ENCODE data around the gene ZNF423.
"Not testable (repeated sequence)": the region's sequence is repeated elsewhere in the genome, so short reads cannot be mapped to it uniquely, and the experiment has no call there.

ZNF423 gene

DNA sequence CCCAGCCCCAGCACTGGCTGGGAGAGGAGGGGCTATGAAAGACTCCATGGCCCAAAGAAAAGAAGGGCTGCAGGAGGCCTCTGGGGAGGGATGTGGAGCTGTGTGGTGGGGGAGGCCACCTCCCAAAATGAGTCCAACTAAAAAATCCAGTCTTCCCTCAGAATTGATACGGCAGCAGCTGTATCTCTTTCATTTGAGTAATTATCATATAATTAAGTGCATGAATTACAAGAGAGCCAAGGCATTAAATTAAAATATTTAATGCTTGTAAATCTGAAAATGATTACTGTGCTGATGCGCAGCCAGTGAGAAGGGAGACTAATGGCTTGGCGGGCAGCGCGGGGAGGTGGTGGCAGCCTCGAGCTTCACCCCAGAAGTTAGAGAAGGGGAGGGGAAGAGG is 289.5 kb downstream of the ZNF423 start:
- DNase-seq: no peak

DNA sequence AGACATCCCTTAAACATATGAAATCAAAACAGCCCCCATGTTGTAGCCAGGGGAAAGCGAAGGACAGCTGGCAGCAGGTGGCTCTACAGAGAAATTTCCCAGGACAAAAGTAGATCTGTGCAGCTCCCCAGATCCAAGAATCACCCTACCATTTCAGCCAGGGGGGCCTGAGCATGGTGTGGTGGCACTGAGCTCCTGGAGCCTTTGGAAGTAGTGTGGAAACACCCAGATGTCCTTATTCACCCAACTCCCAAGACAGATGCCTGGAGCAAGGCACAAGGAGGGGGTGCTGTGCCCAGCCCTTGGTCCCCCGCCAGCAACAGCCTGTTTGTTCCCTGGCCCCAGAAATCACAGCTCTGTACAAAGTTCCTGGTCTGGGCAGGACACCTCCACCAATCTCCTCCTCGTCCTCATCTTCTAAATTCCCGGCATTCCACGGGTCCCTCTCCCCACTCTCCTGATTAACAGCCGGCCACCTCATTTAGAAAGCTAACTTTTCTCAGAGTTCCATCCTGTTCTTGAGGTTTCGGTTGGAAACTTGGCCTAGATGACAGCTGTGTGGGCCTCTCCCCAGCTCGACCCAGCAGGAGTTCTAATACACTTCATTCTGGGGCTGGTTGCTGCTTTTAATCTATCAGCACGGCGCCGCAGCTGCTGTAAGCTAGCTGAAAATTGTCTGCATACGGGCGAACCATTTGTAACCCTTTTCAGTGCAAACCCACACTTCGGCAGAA is 291.2 kb downstream of the ZNF423 start:
- DNase-seq: no peak

DNA sequence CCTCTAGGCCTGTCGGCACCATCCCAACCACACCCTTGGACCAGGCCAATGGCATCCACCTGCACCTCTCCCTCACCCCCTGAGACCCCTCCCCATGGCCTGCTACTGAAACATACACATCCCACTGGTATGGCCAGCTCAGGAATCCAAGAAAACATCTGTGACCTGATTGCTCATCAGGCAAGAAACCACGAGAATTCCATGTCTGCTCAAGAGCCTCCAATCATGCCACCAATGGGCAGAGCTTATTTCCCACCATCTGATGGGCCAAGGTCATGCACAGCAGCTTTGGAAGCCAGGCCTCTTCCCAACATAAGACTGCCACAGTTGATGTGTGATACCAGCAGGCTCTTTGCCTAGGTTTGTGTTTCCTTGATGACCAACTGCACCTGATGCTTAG is 292.2 kb downstream of the ZNF423 start:
- no peak for DNase-seq

DNA sequence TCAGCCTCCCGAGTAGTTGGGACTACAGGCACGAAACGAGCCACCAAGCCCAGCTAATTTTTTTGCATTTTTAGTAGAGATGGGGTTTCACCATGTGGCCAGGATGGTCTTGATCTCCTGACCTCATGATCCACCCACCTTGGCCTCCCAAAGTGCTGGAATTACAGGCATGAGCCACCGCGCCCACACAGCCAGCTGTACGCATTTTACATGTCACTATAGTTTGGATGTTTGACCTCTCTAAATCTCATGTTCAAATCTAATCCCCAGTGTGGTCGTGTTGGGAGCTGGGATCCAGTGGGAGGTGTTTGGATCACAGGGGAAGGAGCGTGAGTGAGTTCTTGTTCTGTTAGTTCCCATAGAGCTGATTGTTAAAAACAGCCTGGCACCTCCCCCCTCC is 293.0 kb downstream of the ZNF423 start:
- not testable (repeated sequence) for DNase-seq

DNA sequence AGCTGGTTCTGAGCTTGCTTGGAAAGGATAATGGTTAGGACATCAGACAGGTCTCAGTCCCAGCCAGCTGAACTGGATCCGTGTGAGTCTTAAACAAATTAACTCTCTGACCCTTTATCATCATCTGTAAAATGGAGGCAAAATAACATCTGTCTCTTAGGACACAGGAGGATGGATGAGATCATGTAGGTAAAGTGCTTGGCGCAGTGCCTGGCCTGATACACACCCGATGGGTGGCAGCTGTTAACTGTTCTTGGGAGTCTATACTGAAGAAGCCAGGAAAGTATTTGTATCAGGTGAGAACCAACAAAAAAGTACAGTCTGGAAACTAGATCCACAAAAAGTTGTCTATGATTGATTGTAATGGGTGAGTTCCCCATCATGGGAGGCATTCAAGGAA is 293.7 kb downstream of the ZNF423 start:
- DNase-seq: no peak

DNA sequence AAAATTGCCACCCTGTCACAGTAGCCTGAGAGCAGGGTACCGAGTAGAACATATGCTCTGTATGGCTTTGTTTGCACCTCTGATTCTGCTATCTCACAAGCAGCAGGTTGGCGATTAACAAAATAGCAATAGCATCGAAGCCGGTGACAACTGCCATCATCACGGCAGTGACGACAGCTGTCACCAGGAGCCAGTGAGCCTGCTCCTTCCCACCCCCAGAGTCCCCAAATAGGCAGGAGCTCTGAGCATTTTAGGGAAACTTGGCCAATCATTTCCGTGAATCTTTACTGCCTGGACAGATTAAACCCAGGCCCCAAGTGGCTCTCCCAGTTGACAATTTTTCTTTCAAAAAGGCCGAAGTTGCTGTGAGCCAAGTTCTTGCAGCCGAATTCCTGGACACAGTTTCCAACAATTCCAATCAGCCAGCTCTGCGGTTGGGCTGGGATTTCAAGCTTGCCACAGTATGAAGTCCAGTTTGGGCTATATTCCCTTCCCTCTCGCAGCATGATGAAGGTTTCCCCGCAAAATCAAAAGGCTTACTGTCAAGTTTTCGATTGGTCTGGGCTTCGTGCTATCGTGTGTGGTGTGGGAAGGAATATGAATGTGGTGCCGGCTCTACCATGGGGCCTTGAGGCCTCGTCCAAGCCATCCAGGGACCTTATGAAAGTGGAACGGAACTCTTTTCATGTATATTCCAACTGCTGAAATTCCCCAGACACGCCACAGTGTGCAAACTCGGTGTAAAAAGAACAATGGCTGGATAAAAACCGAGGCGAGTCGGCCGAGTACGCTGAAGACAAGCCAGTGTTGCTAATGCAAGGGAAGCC is 295.7 kb downstream of the ZNF423 start:
- DNase-seq: no peak

DNA sequence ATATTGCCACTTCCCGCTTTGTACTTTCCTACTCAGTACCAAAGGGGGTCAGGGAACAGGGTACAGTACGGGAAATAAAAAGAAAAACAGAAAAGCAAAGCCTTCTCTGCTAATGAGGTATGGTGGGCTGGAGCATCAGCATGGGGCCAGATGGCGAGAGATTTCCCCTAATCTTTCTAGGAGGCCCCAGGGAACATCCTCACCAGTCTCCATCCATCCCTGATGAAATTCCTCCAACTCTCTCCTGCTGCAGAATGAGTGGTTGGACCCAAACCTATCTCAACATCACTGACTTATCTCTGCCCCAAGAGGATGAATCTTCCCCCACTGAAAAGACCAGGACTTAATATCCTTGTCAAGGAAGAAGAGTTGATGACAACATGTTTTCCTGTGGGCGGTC is 296.7 kb downstream of the ZNF423 start:
- DNase-seq: no peak

DNA sequence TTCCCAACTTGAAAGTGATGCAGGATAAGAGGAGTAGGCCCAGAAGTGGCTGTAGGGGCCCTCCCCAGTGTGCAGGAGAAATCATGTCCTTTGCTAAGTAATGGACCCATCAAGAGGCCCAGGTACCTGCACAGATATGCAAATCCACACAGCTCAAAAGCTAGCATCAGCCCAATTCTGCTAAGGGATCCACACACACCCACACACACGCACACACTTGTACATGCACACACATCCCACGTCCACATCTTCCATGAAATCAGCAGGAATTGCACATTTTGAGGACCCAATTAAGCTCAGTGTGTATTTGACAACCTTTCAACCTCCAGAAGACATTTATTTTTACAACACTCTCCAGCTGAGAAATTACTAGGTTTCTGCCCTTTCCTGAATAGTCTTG is 297.5 kb downstream of the ZNF423 start:
- DNase-seq: no peak

DNA sequence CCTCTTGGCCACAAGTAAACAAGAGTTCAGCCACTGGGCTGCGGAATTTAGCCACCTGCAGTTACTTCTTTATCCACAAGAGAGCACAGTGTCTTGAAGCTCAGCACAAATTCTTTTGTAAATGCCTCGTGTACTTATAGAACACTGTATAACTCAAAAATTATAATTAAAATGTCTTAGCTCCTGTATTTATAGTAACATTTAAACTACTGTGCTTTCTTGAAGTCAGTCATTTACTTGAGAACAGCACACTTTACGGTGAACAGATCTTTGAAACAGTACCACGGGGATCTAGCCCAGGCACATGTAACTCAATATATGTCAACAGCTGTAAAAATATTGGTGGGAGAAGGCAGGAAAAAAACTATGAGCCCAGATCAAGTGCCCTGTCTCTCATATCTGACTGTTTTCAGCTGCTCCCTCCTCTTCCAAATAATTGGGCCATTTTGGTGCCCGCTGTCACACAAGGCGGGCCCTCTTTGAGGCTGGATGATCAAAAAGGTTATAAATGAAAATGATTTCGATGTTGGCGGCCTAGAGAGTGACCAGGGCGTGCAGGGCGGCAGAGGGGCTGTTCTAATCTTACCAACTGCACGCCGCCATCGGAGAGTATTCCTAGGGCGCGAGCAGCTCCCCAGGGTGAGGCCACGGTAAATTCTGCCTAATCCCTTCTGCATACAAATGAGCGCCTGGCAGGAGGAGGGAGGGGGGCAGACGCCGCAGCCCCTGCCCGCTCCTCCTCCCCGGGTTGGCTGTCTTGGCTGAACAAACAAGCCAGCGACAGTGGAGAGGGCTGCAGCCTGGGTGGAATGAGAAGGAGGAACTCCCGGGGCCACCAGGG is 299.1 kb downstream of the ZNF423 start:
- DNase-seq: no peak

DNA sequence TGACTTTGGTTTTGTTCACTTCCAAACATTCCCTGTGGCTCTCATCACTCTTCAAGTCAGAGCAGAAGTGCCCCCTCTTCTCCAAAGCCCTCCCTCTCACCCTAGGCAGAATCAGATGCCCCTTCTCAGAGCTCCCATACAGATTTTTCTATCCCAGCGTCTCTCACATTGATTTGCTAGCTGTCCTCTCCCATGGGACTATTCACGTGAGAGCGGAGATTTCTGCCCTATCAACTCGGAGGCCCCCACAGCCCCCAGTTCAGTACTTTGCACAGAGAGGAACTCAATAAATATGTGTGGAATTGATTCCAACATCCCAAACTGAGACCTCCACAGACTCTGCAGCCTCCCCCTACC is 299.7 kb downstream of the ZNF423 start:
- DNase-seq: no peak

DNA sequence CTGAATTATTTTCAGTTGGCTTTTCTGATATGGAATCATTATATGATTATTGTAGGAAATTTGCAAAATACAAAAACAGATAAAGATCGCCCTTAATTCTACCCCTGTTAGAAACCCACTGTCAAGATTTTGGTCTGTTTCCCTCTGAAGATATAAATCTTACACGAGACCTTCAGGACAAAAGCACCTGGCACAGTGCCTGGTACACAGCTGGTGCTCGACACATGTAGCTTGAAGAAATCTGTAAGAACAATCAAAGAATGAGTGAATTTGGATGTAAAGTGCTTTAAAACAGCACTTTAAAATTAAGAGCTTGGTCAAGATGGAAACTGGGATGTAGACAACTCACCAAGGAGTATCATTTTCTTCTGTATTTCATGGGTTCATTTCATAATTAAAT is 301.2 kb downstream of the ZNF423 start:
- no peak for DNase-seq

DNA sequence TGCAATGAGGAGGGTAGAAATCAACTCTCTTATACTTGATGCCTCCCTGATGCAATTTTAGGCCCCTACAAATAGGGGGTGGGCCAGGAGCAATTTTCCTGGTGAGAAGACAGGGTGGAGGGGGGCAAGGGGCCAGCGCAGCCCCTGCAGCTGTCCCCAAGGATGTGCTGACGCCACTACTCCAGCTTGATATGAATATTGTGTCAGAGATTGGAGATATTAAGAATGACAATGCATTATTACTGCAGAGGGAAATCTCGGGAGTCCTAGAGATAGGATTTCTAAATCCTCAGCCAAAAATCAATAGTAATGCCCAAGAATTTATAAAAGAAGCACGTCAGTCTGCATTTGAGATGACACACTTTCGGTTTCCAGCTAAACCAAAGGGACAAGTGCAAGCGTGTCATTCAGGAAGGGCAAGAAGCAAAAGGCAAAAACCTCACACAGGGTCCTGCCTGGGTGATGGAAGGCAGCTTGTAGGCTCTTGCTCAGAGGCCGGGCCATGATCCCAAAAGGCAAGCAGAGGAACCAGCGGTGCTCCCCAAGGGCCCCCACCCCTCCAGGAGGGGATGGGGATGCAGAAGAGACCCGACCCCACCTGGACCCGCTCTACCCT is 303.5 kb downstream of the ZNF423 start:
- no peak for DNase-seq

DNA sequence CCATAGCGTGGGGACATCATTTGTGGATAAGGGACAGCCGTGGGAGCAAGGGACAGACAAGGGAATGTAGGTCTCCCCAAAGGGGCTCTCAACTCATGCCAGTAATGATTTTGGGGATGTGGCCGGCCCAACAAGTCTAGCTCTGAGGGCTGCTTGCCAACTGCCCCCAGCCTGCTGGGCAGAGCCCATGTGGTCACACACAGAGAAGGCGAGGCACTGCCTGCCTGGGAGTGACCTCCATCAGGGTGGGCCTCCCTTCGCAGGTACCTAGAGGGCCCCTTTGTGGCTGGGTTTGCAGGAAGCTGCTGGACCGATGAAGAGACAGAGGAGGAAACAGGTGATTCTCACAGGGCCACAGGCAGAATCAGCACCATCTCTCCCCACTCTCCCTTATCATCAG is 305.2 kb downstream of the ZNF423 start:
- no peak for DNase-seq

DNA sequence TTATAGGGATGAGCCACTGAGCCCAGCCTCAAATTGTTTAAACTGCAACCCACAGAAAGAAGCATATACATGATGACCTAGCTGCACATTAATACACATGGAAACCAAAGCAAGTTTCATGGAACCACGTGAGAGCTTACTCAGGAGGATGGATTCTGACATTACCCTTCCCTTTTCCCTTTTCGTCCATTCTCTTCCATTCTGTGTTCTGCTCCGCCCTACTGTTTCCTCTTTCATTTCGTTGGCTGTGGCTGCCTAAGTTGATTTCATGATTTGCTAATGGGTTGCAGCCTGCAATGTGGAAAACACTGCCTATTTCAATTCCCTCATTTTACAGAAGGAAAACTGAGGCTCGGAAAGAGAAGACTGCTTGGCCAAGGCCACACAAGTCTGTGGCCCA is 305.8 kb downstream of the ZNF423 start:
- no peak for DNase-seq

DNA sequence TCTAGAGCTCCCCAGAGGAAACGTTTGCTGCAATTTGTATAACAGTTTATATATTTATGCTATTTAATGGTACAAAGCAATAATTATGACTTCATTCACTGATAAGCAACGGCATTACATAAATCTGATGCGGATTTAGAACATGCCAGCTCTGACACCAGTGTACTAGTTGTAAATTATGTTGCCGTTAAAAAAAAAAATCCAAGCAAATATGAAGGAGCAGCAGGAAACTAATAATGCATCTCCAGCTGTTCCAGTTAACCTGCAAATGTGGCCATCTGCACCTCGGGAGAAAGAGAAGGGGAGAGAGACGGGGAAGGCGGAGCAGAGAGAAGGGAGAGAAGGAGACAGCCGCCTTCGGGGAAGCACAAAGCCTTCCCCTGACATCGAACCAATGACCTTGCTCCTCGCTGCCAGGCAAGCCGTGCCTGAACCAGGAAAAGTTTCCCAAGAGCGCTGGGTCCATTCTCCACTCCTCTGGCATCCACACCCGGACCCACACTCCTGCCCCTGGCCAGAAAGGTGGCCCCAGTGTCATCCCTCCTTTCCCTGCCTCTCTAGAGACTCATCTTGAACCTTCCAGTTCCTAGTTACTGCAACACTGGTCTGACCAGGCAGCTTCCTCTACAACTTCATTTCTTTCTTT is 307.5 kb downstream of the ZNF423 start:
- DNase-seq: no peak

DNA sequence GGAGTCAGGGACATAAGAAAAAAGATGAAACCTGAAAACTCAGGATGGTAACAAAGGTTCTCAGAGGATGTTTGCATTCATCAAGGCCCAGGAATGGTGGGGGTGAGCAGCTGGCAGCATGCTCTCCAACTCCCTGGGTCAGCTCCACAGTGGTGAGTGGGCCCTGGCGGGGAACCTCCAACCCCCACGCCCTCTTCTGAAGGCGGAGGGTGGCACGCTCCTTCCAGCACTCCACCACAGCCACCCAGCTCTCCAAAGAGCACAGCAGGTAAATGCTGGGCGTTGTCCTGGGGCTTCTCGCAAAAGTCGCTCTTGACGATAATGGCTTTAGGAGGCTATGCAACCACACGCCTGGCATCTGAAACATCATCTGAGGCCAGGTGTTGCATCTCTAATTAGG is 308.5 kb downstream of the ZNF423 start:
- no peak for DNase-seq

DNA sequence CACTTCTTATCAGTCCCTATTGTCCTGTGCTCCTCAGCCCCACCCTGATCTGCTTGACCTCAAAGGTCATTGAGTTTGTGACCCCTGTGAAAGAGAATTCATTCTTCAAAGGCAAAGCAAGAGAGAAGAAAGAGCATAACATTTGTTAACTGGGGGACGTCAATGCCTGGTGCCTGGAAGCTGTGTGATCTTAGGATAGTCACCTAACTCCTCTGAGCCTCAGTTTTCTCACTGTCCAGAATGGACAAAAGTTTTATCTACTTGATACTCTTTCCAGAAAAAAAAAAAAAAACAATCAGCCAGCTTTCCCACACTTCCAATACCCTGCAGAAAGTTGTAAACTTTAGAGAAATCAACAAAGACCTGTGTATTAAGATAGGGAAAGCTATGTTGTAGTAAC is 309.2 kb downstream of the ZNF423 start:
- no peak for DNase-seq

DNA sequence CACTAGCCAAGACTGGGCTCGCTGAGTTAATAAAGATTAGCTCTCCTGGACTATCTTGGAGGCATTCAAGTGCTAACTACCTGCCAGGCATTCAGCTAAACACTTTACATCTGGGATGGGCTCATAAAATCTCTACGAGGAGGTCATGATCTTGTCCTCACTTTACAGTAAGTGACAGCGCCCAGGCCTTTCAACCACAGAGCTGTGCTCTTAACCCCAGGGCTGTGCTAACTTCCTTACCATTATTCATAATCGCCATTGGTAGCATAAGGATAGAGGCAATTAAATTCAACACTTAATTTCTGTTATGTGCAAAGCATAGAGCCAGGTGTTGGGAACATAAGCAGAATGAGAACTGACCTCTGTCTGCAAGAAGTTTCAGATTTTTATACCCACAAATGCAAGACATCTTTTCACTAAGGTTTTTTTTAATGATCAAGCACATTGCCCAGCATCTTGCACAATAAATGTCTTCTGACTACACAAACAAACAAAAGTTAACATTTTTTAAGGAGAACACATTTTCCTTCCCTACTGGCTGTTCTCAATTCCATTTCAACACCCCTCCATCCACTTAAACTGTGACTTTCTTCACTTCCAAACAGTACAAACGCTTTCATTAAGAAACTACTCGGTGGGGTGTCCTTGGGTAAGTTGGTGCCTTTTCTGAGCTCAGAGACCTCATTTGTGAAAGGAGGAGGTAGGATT is 310.0 kb downstream of the ZNF423 start:
- DNase-seq: no peak

DNA sequence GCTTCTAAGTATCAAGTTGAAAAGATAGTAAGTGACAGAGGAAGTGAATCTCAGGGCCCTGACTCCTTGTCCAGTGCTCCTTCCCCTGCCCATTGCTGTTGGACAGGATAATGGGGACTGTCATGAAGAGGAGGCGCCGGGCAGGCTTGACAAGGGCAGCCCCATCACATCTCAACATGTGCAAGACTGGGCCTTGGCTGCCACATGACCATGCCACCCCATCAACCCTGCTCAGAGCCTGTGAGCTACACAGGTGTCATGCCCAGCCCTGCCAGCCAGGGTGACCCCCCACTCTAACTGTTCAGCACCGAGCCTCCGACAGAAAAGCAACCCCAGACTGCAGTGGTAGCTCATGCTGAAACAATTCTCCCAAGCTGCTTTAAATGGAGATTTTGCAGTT is 310.7 kb downstream of the ZNF423 start:
- no peak for DNase-seq

DNA sequence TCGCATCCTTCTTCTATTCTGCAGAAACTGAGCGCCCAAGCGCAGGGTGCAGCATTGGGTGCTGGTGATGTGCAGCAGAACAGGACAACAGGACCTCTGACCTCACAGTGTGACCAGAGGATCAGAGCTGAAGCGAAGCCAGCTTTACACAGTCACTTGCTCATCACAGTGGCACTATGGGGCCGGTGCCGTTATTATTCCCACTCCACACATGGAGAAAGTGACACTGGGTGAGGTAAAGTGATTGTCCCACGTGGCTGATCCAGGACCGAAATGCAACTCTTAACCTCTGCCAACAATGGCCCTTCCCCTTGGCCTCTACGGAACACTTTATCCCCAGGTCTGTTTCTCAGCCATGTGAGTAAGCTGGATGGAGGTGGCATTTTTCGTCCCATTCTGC is 311.1 kb downstream of the ZNF423 start:
- DNase-seq: no peak

DNA sequence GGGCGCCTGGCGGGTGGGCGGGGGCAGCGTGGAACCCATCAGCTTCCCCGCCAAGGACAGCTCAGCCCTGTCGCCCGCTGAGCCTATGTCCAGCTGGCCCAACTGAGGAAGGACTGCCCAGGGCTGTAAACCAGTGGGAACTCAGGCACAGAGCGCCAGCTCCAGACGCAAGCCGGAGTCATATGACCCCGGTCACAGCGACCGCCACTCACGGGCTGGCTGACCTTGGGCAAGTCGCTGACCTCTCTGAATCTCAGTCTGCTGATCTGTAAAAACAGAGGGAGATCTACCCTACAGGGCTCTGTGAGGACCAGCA is 312.3 kb downstream of the ZNF423 start:
- no peak for DNase-seq

DNA sequence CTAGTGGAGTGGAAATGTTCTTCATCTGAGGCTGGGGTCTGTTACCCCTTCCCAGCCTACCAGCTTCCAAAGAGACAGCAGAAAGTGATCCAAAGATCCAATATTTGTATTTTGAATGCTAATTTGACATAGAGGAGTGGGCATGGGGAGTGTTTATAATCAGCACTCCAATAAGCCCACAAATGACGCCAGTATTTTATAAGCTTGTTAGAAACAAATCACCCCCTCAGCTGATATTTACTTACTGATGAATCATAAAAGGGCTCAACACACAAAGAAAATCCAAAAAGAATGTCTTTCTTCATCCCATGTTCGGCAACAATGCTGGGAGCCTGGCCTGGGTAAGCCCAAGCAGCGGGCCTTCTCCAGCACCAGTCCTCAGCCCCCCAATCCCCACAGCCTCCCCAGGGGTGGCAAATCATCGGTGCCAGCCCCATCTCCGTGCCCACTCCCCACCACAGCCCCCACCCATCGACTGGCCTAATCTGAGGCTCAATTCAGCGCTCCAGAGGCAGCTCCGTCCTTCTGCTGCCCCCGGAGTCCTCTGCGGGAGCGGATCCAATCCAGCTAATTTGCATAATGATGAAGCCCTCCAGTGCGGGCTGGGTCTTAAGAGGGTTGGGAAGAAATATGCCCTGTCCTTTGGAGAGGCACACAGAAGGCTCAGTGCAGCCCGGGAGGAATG is 312.8 kb downstream of the ZNF423 start:
- DNase-seq: no peak

Data from CD4-positive, alpha-beta T cell treated with Interleukin-4 for 4 hours (primary cell).